GM12873 (cell line): ENCODE data around the gene THUMPD3.
A peak's percentile ranks its signal among the peaks of the same experiment; 100 is the strongest.

ENCODE experiments used
- TF ChIP-seq, protein P1 (sequence below): IDR thresholded peaks from 2 replicates; pipeline ENCODE4 v1.5.1; 2012; ENCODE audit warnings: low read depth, mild to moderate bottlenecking, moderate library complexity, low read length, control low read depth; ENCODE audit not compliant: insufficient read depth; ENCODE audit errors: missing control alignments

THUMPD3 gene

DNA sequence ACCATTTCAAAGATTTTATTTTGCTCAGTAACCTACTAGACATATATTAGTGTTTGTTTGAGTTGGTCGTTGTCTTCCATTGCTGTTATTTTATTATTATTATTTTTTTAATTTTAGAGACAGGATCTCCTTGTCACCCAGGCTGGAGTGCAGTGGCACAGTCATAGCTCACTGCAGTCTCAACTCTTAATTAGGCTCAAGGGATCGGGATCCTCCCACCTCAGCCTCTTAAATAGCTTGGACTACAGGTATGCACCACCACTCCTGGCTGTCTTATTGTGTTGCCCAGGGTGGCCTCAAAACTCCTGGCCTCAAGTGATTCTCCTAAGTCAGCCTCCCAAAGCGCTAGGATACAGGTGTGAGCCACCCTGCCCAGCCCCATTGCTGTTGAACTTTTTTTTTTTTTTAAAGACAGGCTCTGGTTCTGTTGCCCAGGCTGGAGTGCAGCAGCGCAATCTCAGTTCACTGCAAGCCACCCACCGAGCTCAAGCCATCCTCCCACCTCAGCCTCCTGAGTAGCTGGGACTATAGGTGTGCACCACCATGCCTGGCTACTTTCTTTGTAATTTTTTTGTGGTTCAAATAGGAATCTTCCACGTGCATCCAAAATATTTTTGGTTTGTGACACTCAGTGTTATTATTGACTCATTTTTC lies 52.8 kb downstream of the THUMPD3 start:
- TF ChIP-seq, protein P1, sequence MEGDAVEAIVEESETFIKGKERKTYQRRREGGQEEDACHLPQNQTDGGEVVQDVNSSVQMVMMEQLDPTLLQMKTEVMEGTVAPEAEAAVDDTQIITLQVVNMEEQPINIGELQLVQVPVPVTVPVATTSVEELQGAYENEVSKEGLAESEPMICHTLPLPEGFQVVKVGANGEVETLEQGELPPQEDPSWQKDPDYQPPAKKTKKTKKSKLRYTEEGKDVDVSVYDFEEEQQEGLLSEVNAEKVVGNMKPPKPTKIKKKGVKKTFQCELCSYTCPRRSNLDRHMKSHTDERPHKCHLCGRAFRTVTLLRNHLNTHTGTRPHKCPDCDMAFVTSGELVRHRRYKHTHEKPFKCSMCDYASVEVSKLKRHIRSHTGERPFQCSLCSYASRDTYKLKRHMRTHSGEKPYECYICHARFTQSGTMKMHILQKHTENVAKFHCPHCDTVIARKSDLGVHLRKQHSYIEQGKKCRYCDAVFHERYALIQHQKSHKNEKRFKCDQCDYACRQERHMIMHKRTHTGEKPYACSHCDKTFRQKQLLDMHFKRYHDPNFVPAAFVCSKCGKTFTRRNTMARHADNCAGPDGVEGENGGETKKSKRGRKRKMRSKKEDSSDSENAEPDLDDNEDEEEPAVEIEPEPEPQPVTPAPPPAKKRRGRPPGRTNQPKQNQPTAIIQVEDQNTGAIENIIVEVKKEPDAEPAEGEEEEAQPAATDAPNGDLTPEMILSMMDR, result no peak

- TF ChIP-seq, protein P1, result no peak
Observed at GRCh38 chr3:9416139-9416780, 53.4 kb downstream of the THUMPD3 start.

DNA sequence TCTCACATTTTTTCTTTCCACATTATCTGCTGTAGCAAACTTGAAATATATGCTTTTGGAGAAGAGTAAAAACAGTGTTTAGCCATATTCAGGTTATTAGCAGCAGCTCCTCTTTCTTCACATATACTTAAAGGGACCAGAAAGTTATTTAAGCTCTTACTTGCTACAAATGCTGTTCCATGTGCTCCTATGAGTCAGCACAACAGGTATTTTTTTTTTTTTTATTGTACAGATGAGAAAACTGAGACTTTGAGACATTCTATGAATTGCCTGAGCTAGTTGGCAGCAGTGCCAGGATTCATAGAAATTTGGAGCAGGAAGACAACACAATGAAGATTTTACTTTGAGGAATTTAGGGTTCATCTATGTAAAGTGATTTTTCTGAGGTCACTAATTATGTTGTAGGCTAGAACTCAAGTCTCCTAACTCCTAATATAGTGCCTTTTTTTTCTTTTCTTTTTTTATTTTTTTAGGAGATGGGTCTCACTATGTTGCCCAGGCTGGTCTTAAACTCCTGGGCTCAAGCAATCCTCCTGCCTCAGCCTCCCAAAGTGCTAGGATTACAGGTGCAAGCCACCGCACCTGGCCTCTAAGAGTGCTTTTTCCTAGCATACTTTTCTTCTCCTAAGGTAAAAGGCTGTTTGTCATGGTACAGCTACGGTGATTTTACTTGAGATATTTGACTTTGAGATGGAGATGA lies 58.1 kb downstream of the THUMPD3 start:
- TF ChIP-seq, protein P1, result no peak

DNA sequence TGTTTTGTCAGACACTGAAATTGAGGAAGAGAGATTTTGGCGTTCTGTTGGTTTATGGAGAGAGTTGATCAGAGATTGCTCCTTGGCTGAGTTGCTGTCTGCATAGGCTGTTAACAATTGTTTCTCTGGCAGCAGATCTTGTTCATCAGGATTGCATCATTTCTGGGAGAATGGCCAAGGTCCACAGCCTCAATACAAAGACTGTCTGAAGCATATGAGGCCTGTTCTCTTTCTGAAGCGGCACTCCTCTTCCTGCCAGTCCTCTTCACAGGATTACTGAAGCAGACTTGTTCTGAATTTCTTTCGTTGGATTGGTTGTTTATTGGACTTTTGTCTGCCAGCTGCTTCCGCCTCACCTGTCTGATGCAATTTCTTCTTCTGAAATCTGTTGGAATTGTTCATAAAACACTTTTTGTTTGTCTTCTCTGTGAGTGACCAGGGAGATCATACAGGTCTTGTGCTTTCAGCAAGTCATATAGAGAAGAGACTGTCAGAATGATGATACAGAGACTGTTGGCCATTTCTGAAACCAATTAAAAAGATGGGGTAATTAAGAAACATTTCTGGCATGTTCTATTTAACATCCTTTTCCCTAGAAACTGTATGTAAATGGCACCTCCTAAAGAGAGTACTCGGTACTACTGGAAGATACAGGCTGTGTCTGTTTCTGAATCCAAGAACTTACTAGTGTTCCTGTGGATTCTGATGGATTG lies 60.0 kb downstream of the THUMPD3 start:
- TF ChIP-seq, protein P1, result peak; percentile 38

DNA sequence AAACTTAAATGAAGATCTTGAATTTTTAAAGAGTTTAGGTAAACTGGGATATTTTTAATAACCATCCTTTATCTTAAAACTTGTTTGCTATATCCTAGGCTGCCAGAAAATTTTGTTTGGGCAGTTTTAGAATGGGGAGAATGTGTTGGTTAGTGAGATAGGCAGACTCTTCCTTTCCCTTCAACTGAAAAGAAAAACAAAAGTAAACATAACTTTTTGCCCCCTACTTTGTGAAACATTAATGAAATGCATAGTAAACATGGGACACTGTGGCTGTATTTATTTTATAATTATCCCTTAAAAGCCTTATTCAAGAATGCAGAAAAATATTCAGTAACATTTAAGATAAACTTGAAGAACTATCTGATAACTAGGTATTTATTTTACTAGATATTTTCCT lies 65.6 kb downstream of the THUMPD3 start:
- TF ChIP-seq, protein P1, result no peak

GRCh38 chr3:9430733-9431132 lies 67.9 kb downstream of the THUMPD3 start:
- TF ChIP-seq, protein P1, result no peak
